Body of pancreas (tissue), 4 donors: ENCODE data around the gene SMG1.
"Not testable (repeated sequence)": the region's sequence is repeated elsewhere in the genome, so short reads cannot be mapped to it uniquely, and the experiment has no call there.

ENCODE experiments used
- POLR2A ChIP-seq, 3 donors: fragments of 450-650 bp; IDR thresholded peaks; one replicate each; pipeline ENCODE4 v1.6.1; 2016; ENCODE audit warnings: antibody characterized with exemption in 3 of 3, mild to moderate bottlenecking in 2 of 3
- TF ChIP-seq, protein P1 (sequence below), 7 experiments: fragments of 450-650 bp in 4 of 7; fragments of 200-600 bp in 3 of 7; sonication (generic) in 3 of 7; IDR thresholded peaks; one replicate each; pipeline ENCODE4 v1.5.1; 2016 to 2019; ENCODE audit warnings: antibody characterized with exemption in 7 of 7

- TF ChIP-seq, protein P1, sequence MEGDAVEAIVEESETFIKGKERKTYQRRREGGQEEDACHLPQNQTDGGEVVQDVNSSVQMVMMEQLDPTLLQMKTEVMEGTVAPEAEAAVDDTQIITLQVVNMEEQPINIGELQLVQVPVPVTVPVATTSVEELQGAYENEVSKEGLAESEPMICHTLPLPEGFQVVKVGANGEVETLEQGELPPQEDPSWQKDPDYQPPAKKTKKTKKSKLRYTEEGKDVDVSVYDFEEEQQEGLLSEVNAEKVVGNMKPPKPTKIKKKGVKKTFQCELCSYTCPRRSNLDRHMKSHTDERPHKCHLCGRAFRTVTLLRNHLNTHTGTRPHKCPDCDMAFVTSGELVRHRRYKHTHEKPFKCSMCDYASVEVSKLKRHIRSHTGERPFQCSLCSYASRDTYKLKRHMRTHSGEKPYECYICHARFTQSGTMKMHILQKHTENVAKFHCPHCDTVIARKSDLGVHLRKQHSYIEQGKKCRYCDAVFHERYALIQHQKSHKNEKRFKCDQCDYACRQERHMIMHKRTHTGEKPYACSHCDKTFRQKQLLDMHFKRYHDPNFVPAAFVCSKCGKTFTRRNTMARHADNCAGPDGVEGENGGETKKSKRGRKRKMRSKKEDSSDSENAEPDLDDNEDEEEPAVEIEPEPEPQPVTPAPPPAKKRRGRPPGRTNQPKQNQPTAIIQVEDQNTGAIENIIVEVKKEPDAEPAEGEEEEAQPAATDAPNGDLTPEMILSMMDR (IDR thresholded peaks at IDR 0.05): not testable (repeated sequence)
- not testable (repeated sequence) for TF ChIP-seq POLR2A (IDR thresholded peaks at IDR 0.05)
These were observed 57.0 kb downstream of the SMG1 start for GRCh38 chr16:18869043-18869771.
